Heart left ventricle (tissue), 16 donors: ENCODE data around the gene DOCK1. TPM values are rescaled to one million over a fixed set of nuclear protein-coding genes. Genes with fewer than 3 reads are reported as not detected.

Experiments used
- ATAC-seq, 4 donors: fragments of 200-7000 bp; cut with Tn5 transposase; one replicate each; pipeline ENCODE4 v1.9.1; 2020 to 2022; ENCODE audit warnings: moderate library complexity in 4 of 4, mild to moderate bottlenecking in 3 of 4, moderate number of reproducible peaks in 1 of 4
- DNase-seq, 5 donors: peaks; one replicate each; pipeline ENCODE4 v3.0.0-alpha.2; 2020
- H3K27ac ChIP-seq, 12 donors: fragments of 200-600 bp; sonication (generic) in 4 of 12; one replicate each; pipeline versions ENCODE4 v1.5.0 to v1.8.0; 2016 to 2022; ENCODE audit warnings: mild to moderate bottlenecking in 2 of 12
- H3K27me3 ChIP-seq, 9 donors: fragments of 200-600 bp; sonication (generic) in 2 of 9; one replicate each; pipeline versions ENCODE4 v1.5.1 to v1.8.0; 2016 to 2022; ENCODE audit warnings: mild to moderate bottlenecking in 3 of 9
- H3K36me3 ChIP-seq, 9 donors: fragments of 200-600 bp; sonication (generic) in 2 of 9; one replicate each; pipeline versions ENCODE4 v1.5.0 to v1.8.0; 2018 to 2022; ENCODE audit warnings: mild to moderate bottlenecking in 2 of 9
- H3K4me1 ChIP-seq, 12 donors: fragments of 200-600 bp; sonication (generic) in 4 of 12; one replicate each; pipeline versions ENCODE4 v1.5.0 to v1.8.0; 2016 to 2022; ENCODE audit warnings: mild to moderate bottlenecking in 3 of 12
- H3K4me3 ChIP-seq, 12 donors: fragments of 200-600 bp; sonication (generic) in 4 of 12; one replicate each; pipeline versions ENCODE4 v1.5.0 to v1.8.0; 2017 to 2022; ENCODE audit warnings: mild to moderate bottlenecking in 9 of 12, moderate library complexity in 4 of 12
- H3K9me3 ChIP-seq, 12 donors: fragments of 200-600 bp; sonication (generic) in 4 of 12; one replicate each; pipeline versions ENCODE4 v1.5.0 to v1.8.0; 2016 to 2022; ENCODE audit warnings: mild to moderate bottlenecking in 1 of 12
- POLR2A ChIP-seq, 2 donors: fragments of 450-650 bp; IDR thresholded peaks; one replicate each; pipeline ENCODE4 v1.6.1; 2017; ENCODE audit warnings: antibody characterized with exemption in 2 of 2, mild to moderate bottlenecking in 2 of 2, moderate library complexity in 2 of 2
- WGBS, 4 donors: extraction: QIAGEN DNeasy Blood & Tissue Kit in 2 of 4; methylation state at CpG; one replicate each; pipeline versions ENCODE4 v1.1.5 to v1.1.7; 2013 to 2018; 5-methylcytosine and 5-hydroxymethylcytosine counted together
- intact Hi-C, 10 donors: fragments of 100-400 bp; cut with DNase I; formaldehyde crosslinking; loops; one replicate each; pipeline versions ENCODE4 v1.11.1 to v1.14.2; 2022
- polyA plus RNA-seq, 2 donors: library from polyadenylated mRNA; stranded (reverse); fragments of 200-250 nt; gene quantifications; one replicate each; pipeline ENCODE4 v1.2.3, GENCODE V29; 2013
- total RNA-seq, 9 donors: library from RNA; depleted of rRNA in 2 of 9; stranded (reverse); fragments of >200 nt in 2 of 9; fragmentation: NEBNext Ultra II Directional in 3 of 9; extraction: Animal tissue kit (Norgen Biotek cat#: 25700) in 3 of 9; gene quantifications; one replicate each; pipeline versions ENCODE4 v1.1.0 to v1.2.4, GENCODE V29; 2016 to 2023
- TF ChIP-seq, protein P1 (sequence below), 12 donors: fragments of 200-600 bp; sonication (generic) in 4 of 12; IDR thresholded peaks; one replicate each; pipeline versions ENCODE4 v1.5.0 to v1.8.0; 2018 to 2022; ENCODE audit warnings: antibody characterized with exemption in 12 of 12, mild to moderate bottlenecking in 5 of 12
- donor health status: ischemic (EF 13 %, LVEDD 7.1; RV severe dilation, severe dysfunction).
- donor health status: healthy with polysubstance abuse.
- donor health status: DM: no; HTN: yes; CAD: no.
- donor health status: DM: no; HTN: no; CAD: no.
- donor health status: ischemic (EF 25% LVEDD 6.9; RV normal size, moderate dysfunction).
- donor health status: ischemic (EF 25% LVEDD 5.7; RV mildly dilated, moderate dysfunction).
- donor health status: healthy.
- donor health status: DM: yes; HTN: yes; CAD: no.
- donor health status: ischemic (EF 35%, LVEDD 5.7; RV mildly dilated, moderate dysfunction).
- donor health status: nonischemic (EF 11% LVEDD 7.7; RV severe dilation, severe dysfunction).
- donor health status: DM: yes; HTN: yes; CAD: no.
- donor health status: PGD.
- donor health status: ischemic (EF 29% LVEDD 5.4; RV normal size, mild dysfunction).
- donor health status: nonischemic (EF 23%, LVEDD 6.1; RV moderate dilation, normal function).

The DOCK1 gene
- total and polyA plus RNA-seq, 11 donors = 5.0 to 31.6 (median 18.6) TPM

DNA sequence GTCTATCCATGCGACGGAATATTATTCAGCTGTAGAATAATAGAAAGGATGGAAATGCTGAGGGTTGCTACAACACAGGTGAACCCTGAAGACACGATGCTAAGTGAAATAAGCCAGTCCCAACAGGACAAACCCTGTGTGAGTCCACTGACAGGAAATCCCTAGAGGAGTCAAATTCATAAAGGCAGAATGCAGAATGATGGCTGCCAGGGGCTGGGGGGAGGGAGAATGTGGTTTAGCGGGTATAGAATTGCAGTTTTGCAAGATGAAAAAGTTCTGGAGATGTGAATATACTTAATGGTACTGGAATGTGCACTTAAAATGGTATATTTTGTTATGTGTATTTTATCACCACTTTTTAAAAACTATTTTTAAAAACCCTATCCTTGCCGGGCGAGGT, 36.9 kb upstream of the DOCK1 start:
- no peak for ATAC-seq
- Histone ChIP-seq H3K27ac (no peak overlapping the region), H3K27me3 (no peaks in the 10 kb centered on the region), H3K9me3 (no peaks in the 10 kb centered on the region), H3K4me1 (no peaks in the 10 kb centered on the region), H3K4me3 (no peak overlapping the region), H3K36me3 (no peaks in the 10 kb centered on the region)
- 74 to 82% (median 80%) methylated on average over 6 of the region's 6 CpGs for WGBS, 4 donors
- no peak for DNase-seq
- intact Hi-C loops = no loop called here
- TF ChIP-seq, protein P1, sequence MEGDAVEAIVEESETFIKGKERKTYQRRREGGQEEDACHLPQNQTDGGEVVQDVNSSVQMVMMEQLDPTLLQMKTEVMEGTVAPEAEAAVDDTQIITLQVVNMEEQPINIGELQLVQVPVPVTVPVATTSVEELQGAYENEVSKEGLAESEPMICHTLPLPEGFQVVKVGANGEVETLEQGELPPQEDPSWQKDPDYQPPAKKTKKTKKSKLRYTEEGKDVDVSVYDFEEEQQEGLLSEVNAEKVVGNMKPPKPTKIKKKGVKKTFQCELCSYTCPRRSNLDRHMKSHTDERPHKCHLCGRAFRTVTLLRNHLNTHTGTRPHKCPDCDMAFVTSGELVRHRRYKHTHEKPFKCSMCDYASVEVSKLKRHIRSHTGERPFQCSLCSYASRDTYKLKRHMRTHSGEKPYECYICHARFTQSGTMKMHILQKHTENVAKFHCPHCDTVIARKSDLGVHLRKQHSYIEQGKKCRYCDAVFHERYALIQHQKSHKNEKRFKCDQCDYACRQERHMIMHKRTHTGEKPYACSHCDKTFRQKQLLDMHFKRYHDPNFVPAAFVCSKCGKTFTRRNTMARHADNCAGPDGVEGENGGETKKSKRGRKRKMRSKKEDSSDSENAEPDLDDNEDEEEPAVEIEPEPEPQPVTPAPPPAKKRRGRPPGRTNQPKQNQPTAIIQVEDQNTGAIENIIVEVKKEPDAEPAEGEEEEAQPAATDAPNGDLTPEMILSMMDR (IDR thresholded peaks at IDR 0.05) = no peak

DNA sequence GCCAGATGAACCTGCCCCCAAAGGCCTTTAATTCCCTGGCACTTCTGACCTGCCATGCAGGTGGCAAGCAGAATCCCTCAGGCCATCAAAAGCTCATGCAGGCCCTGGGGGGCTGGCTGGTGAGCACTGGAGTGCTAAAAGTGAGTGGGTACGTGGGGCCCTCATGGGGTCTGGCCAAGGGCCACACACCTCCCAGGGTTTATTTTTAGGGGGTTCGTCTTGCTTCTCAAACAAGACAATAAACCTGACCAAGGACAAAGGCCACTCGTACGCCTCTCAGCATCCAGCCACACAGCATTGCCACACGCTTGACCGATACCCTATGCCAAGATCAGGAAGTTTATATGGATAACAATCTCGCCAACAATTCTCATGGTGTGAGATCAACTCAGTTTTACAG, 33.1 kb upstream of the DOCK1 start:
- no peaks in the 10 kb centered on the region for H3K9me3 ChIP-seq
- no peaks in the 10 kb centered on the region for H3K36me3 ChIP-seq
- ATAC-seq = no peak
- WGBS, 4 donors = 84 to 91% (median 86%) methylated on average over 7 of the region's 7 CpGs
- intact Hi-C loops = no loop called here
- no peak overlapping the region for H3K27ac ChIP-seq
- no peak overlapping the region for H3K4me3 ChIP-seq
- no peak for DNase-seq
- no peaks in the 10 kb centered on the region for H3K4me1 ChIP-seq
- peaks cover 0 to 14% (median 0%) of the 10 kb centered on the region in 9 donors for H3K27me3 ChIP-seq
- no peak for TF ChIP-seq POLR2A (IDR thresholded peaks at IDR 0.05)
- TF ChIP-seq, protein P1 (IDR thresholded peaks at IDR 0.05) = no peak

DNA sequence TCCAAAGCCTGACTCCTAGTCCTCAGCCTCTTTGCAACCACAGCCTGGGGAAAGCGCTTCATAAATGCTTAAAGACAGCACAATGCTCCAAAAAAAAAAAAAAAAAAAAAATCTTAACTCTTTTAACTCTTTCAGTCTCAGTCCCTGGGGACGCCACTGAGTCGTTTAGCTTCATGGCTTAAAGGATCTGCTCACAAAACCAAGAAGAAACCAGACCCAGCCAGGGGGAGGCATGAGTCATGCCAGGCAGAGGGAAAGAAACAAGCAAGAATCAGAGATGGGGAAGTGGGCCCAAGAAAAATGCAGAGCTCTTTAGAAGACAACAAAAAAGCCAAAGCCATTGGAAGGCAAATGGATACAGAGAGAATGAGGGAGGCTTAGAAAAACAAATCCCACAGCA, 32.5 kb upstream of the DOCK1 start:
- H3K27ac ChIP-seq = no peak overlapping the region
- no peaks in the 10 kb centered on the region for H3K36me3 ChIP-seq
- peaks cover 0 to 18% (median 0%) of the 10 kb centered on the region in 9 donors for H3K27me3 ChIP-seq
- ATAC-seq (no peak), DNase-seq (no peak)
- H3K4me1 ChIP-seq = no peaks in the 10 kb centered on the region
- intact Hi-C loops = no loop called here
- no peak overlapping the region for H3K4me3 ChIP-seq
- no peaks in the 10 kb centered on the region for H3K9me3 ChIP-seq
- TF ChIP-seq, protein P1 (IDR thresholded peaks at IDR 0.05) = no peak
- TF ChIP-seq POLR2A (IDR thresholded peaks at IDR 0.05) = no peak
- 48 to 66% (median 56%) methylated on average over 3 of the region's 3 CpGs for WGBS, 4 donors

DNA sequence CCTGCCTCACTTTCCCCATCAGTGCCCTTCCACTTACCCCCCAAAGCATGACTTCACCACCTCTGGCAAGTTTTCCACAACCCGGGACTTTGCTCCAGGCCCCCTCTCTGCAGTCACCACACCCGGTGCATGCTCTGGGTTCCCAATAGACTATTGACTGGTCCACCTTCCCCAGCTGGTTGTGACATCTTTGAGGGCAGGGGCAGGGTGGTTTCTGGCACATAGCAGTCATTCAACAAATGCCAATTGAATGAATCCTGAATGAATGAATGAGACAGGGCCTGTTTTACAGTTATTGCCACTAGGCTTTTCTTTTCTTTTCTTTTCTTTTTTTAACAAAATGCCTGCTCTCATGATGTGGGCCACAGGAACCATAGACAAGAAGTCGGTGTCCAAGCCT, 28.8 kb upstream of the DOCK1 start:
- 80 to 90% (median 83%) methylated on average over 3 of the region's 3 CpGs for WGBS, 4 donors
- Histone ChIP-seq H3K36me3 (no peaks in the 10 kb centered on the region), H3K9me3 (no peaks in the 10 kb centered on the region), H3K4me1 (no peaks in the 10 kb centered on the region), H3K4me3 (no peak overlapping the region), H3K27ac (no peak overlapping the region), H3K27me3 (peaks cover 0 to 35% (median 8%) of the 10 kb centered on the region in 9 donors)
- TF ChIP-seq POLR2A (IDR thresholded peaks at IDR 0.05) = no peak
- TF ChIP-seq, protein P1 (IDR thresholded peaks at IDR 0.05) = no peak
- ATAC-seq (no peak), DNase-seq (no peak)
- intact Hi-C loops = no loop called here
